OCI-LY3 (cell line): Measurements from ENCODE around the gene RGCC.

Experiments used
- CTCF ChIP-seq: fragments of 200-600, 300-600 bp; sonication (generic); IDR thresholded peaks from 2 replicates; pipeline ENCODE4 v1.5.1; 2014; ENCODE audit warnings: antibody characterized with exemption, low read length, low read depth
- EZH2phosphoT487 ChIP-seq: fragments of 200-600 bp; shearing (Covaris generic); IDR thresholded peaks from 2 replicates; pipeline ENCODE4 v1.6.1; 2018; ENCODE audit warnings: antibody characterized with exemption, mixed run types, low read depth

DNA sequence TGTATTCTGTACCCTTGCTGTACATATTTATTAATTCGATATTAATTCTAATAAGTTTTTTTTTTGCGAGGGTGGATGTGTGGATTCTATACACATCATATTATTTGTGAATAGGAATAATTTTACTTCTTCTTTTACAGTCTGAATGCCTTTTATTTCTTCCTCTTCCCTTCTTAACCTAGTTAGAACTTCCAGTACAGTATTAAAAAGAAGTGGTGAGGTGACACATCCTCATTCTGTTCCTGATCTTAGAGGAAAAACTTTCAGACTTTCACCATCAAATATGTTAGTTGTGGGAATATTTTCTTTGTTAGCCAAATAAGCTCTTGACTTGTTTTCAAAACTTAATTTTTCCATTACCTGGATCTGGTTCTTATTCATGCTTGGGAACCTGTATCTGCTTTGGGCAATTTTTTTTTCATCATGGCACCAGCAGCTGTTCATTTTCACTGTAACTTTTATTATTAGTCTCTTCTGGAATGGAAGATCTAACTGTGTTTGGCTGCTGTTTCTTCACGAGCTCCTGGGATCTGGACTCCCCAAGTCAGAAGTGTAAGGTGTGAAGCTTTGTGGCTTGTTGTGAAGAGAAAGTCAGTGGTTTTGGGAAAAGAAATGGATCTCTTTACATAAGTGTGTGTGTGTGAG is 33.1 kb downstream of the RGCC start:
- TF ChIP-seq CTCF (no peak), EZH2phosphoT487 (no peak)
